ENCODE results near the gene ARID5A. TPM values are rescaled to one million over a fixed set of nuclear protein-coding genes. Genes with fewer than 3 reads are reported as not detected.

ARID5A gene
- total and polyA plus RNA-seq, 2 donors (not counting 1 experiment from before 2014, with no cell fraction given): 35.5 to 93.0 TPM

DNA sequence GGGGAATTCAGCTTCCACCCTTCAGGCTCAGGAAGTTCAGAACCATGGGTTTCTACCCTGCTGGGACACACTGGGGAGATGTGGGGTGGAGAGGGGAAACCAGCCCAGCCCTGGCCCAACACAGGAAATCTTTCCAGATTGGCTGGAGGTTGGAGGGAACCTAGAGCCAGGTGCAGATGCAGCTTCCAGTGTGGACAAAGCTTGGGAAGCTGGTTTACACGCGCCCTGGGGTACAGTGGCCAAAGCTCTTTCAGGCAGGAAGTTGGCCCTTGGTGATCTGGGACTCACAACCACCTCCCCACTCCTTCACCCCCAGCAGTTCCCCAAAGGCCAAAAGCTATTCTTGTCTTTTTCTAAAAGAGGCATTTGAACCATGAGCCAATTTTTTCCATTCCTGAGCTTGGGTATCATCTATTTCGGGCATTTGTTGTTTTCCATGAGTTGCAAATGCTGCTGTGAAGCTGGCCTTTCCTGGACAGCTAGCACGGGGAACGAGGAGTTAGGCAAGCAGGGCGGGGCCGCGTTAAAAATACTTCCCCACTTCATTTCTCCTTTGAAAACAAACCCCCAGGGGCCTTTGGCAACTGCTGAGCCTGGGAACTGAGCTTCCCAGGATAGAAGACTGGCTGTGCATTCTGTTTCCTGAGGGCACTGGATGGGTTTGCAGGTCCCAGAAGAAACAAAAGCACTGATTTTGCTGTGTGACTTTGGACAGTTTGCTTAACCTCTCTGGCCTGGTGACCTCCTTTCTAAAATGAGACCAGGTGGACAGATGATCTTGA, 3.1 kb upstream of the ARID5A start:
- Histone ChIP-seq H3K27me3 (replicated peaks in 1 of 4; ENCODE audit: control extremely low read depth in 1 of 4, control insufficient read depth in 3 of 4, insufficient read depth in 4 of 4, low read length in 3 of 4) (no peaks in the 10 kb centered on the region), H3K36me3 (replicated peaks in 1 of 2; ENCODE audit: control extremely low read depth in 1 of 2, control insufficient read depth in 1 of 2, extremely low read depth in 1 of 2, insufficient read depth in 2 of 2, low read length in 1 of 2) (no peaks in the 10 kb centered on the region), H4K20me1 (ENCODE audit: control insufficient read depth, insufficient read depth, low read length, poor library complexity, severe bottlenecking) (peaks cover 12% of the 10 kb centered on the region), H3K79me2 (ENCODE audit: control insufficient read depth, insufficient read depth, low read length) (peaks cover 15% of the 10 kb centered on the region), H2AFZ (ENCODE audit: insufficient read depth, low read depth, low read length, poor library complexity, severe bottlenecking) (no peak overlapping the region), H3K4me3 (ENCODE audit: control extremely low read depth in 1 of 5, extremely low read depth in 1 of 5, insufficient read depth in 1 of 5, low read depth in 2 of 5, low read length in 4 of 5) (no peak overlapping the region), H3K9me3 (ENCODE audit: control extremely low read depth in 1 of 3, control insufficient read depth in 2 of 3, insufficient read depth in 1 of 3, low read length in 2 of 3) (no peaks in the 10 kb centered on the region), H3K4me2 (replicated peaks; ENCODE audit: low read depth, low read length, poor library complexity, severe bottlenecking) (no peak overlapping the region), H3K9ac (ENCODE audit: low read length) (no peak overlapping the region), H3K27ac (ENCODE audit: low read length in 2 of 2) (no peak overlapping the region), H3K4me1 (ENCODE audit: control insufficient read depth in 2 of 2, insufficient read depth in 2 of 2, low read length in 2 of 2) (peaks cover 26 to 45% of the 10 kb centered on the region in 2 donors)
- whole genome bisulfite sequencing (ENCODE audit: insufficient coverage): 22% methylated on average over 6 of the region's 8 CpGs
- no peak for ATAC-seq (ENCODE audit: low read depth)
- intact Hi-C loops (cut with micrococcal nuclease): loop anchor here (10.0 kb wide), 1 partner anchor 209 kb away; the partner anchor contains the start of gene ITPRIPL1
- H3K4me1 Mint-ChIP-seq: peaks cover 43% of the 10 kb centered on the region
- no peaks in the 10 kb centered on the region for H3K9me3 Mint-ChIP-seq (ENCODE audit: insufficient read depth)
- H3K4me3 Mint-ChIP-seq: no peak overlapping the region
- CTCF ChIA-PET: interaction anchor here (0.5 to 9.1 kb wide), 5 partner anchors 10 to 1125 kb away, joined by 3 to 84 read pairs (median 3); no protein-coding TSS in a partner anchor
- DNase-seq: no peak
- no peak for TF ChIP-seq EZH2 (IDR thresholded peaks at IDR 0.05; ENCODE audit: borderline replicate concordance, insufficient read depth, low read depth, low read length, poor library complexity, severe bottlenecking)
- TF ChIP-seq, protein P1, sequence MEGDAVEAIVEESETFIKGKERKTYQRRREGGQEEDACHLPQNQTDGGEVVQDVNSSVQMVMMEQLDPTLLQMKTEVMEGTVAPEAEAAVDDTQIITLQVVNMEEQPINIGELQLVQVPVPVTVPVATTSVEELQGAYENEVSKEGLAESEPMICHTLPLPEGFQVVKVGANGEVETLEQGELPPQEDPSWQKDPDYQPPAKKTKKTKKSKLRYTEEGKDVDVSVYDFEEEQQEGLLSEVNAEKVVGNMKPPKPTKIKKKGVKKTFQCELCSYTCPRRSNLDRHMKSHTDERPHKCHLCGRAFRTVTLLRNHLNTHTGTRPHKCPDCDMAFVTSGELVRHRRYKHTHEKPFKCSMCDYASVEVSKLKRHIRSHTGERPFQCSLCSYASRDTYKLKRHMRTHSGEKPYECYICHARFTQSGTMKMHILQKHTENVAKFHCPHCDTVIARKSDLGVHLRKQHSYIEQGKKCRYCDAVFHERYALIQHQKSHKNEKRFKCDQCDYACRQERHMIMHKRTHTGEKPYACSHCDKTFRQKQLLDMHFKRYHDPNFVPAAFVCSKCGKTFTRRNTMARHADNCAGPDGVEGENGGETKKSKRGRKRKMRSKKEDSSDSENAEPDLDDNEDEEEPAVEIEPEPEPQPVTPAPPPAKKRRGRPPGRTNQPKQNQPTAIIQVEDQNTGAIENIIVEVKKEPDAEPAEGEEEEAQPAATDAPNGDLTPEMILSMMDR (IDR thresholded peaks at IDR 0.05): no peak
- no peaks in the 10 kb centered on the region for H3K27me3 Mint-ChIP-seq
- POLR2A ChIA-PET: no interaction called here
- H3K27ac Mint-ChIP-seq: peak overlapping the region; percentile 46

DNA sequence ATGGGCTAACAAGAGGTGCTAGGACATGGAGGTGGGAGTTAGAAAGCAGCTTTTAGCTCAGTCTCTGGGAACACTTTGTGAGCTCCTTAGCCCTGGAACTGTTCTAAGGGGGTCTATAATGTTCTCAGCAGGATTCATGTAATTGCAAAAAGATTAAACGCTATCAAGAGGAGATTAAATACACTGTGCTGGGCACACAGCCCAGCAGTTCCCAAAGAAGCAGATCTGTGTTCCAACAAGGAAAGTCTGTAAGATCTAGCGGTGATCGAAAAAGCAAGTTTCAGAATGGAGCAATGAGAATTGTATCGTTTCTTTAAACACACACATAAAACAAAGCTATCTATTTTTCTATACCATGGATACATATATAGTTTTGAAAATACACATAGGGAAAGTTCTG, 2.4 kb upstream of the ARID5A start:
- peaks cover 21% of the 10 kb centered on the region for H3K79me2 ChIP-seq (ENCODE audit: control insufficient read depth, insufficient read depth, low read length)
- H3K9me3 ChIP-seq (ENCODE audit: control extremely low read depth in 1 of 3, control insufficient read depth in 2 of 3, insufficient read depth in 1 of 3, low read length in 2 of 3): no peaks in the 10 kb centered on the region
- WGBS (ENCODE audit: insufficient coverage): 100% methylated on average over 1 of the region's 4 CpGs
- no peaks in the 10 kb centered on the region for H3K27me3 Mint-ChIP-seq
- DNase-seq (no peak), ATAC-seq (ENCODE audit: low read depth) (no peak)
- no peak overlapping the region for H2AFZ ChIP-seq (ENCODE audit: insufficient read depth, low read depth, low read length, poor library complexity, severe bottlenecking)
- H3K27ac ChIP-seq (ENCODE audit: low read length in 2 of 2): no peak overlapping the region
- TF ChIP-seq, protein P1 (IDR thresholded peaks at IDR 0.05): no peak
- no peak for TF ChIP-seq EZH2 (IDR thresholded peaks at IDR 0.05; ENCODE audit: borderline replicate concordance, insufficient read depth, low read depth, low read length, poor library complexity, severe bottlenecking)
- CTCF ChIA-PET: interaction anchor here (0.5 to 9.1 kb wide), 5 partner anchors 11 to 1125 kb away, joined by 3 to 84 read pairs (median 3); no protein-coding TSS in a partner anchor
- H3K9me3 Mint-ChIP-seq (ENCODE audit: insufficient read depth): no peaks in the 10 kb centered on the region
- no peaks in the 10 kb centered on the region for H3K36me3 ChIP-seq (replicated peaks in 1 of 2; ENCODE audit: control extremely low read depth in 1 of 2, control insufficient read depth in 1 of 2, extremely low read depth in 1 of 2, insufficient read depth in 2 of 2, low read length in 1 of 2)
- no peak overlapping the region for H3K4me3 Mint-ChIP-seq
- no peak overlapping the region for H3K9ac ChIP-seq (ENCODE audit: low read length)
- no peak overlapping the region for H3K4me2 ChIP-seq (replicated peaks; ENCODE audit: low read depth, low read length, poor library complexity, severe bottlenecking)
- H3K4me1 Mint-ChIP-seq: peaks cover 43% of the 10 kb centered on the region
- peaks cover 18% of the 10 kb centered on the region for H4K20me1 ChIP-seq (ENCODE audit: control insufficient read depth, insufficient read depth, low read length, poor library complexity, severe bottlenecking)
- H3K4me1 ChIP-seq (ENCODE audit: control insufficient read depth in 2 of 2, insufficient read depth in 2 of 2, low read length in 2 of 2): peaks cover 32 to 48% of the 10 kb centered on the region in 2 donors
- POLR2A ChIA-PET: no interaction called here
- intact Hi-C loops (cut with micrococcal nuclease): loop anchor here (10.0 kb wide), 1 partner anchor 209 kb away; the partner anchor contains the start of gene ITPRIPL1
- H3K4me3 ChIP-seq (ENCODE audit: control extremely low read depth in 1 of 5, extremely low read depth in 1 of 5, insufficient read depth in 1 of 5, low read depth in 2 of 5, low read length in 4 of 5): no peak overlapping the region
- H3K27me3 ChIP-seq (replicated peaks in 1 of 4; ENCODE audit: control extremely low read depth in 1 of 4, control insufficient read depth in 3 of 4, insufficient read depth in 4 of 4, low read length in 3 of 4): no peaks in the 10 kb centered on the region
- H3K27ac Mint-ChIP-seq: no peak overlapping the region

Data from B cell (primary cell).